HG03064 (cell line): ENCODE data around the gene RPS6KB2.

Experiments
- ATAC-seq: cut with Tn5 transposase; IDR thresholded peaks from one replicate; pipeline ENCODE4 v1.9.1; 2021; ENCODE audit warnings: low read depth; ENCODE audit not compliant: unreplicated experiment

Gene RPS6KB2

DNA sequence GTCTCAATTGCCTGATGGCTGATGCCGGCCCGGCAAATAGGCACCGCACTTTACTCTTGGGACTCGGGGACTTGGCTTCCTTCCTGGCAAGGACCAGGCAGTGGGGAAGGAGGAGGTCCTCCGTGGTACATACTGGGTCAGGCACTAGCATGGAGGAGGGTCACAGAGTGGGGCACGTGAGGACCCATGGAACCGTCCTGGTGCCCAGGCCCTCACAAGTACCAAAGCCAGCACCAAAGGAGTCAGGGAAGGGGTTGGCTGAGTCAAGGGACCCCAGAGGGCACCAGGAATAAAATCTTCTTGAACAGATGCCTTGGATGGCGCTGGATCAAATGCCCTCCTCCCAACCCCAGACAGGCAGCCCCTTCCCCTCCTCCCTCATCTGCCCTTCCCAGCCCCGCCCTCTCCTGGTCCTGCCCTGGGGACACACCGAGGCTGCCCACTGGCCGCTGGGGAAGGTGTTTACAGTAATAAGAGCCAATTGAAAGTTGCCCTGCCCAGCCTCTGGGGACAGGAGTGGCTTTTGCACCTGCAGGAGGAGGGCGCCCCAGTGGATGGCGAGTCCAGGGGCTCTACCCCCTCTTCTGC is 18.4 kb upstream of the RPS6KB2 start:
- ATAC-seq = no peak

DNA sequence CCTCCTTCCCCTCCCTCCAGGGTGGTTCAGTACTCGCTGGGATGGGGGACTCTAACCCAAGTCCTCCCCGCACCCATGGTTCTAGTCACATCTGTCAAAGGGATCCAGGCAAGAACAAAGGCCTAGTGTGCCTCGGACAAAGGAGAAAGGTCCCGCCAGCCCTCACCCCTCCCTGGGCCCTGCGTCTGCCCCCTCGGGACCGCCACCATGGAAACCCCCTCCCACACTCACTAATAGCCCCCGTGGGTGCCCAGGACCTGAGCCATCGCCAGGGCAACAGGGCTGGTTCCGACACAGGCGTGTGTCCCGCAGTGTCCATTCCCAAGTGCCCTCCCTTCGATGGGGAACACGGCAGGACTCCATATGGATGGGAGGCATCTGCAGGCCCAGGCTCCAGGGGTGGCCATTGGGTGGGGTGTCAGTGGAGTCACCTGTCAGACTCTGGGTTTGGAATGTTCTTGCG is 17.9 kb upstream of the RPS6KB2 start:
- ATAC-seq = no peak

DNA sequence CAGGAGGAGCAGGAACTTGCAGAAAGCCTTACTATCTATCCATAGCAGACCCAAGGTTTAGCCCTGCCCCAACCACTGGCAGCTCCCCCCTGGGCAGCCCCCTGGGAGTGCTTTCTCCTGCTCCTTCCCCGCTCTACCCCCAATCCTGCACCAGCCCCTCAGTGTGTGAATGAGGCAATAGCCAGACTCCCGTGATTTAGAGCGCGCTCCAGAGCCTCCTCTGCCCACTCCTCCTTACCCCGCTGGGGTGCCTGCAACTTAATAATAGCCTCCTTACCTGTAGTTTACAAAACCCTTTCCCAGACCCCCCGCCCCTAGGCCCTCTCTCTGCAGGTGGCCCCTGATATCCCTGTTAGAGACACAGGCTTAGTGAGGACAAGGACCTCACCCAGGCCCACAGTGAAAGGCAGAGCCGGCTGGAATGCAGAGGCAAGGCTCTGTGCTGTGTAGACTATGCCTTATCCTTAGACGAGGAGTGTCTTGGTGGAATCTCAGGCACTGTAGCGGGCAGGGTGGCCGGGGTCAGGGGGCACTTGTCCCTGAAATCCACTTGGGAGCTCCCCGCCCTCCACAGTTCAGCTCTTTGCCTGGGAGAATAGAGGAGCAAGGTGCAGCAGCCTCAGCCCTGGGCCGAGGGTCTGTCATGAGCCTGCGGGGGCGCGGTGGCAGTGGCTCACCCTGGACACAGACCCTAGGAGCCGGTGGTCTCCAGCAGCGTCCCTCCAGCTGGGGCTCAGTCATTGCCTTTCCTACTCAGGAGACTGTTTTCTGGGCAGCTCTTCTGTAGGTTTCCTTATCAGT is 17.1 kb upstream of the RPS6KB2 start:
- no peak for ATAC-seq

DNA sequence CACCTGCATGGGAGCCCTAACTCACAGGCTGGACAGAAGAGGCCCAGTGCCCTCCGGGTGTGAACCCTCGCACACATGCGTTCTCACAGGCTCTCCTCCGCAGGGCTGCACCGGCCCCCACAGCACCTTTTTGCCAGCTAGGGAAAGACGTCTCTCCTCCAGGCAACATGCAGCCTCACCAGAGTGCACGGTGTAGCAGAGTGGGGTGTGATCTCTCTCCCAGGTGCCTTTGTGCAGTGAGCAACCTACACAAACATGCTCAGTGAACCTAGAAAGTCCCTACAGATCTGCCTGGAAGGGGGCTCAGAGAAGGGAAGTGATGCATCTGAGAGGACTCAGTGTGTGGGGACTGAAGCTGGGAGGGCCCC is 16.5 kb upstream of the RPS6KB2 start:
- no peak for ATAC-seq

DNA sequence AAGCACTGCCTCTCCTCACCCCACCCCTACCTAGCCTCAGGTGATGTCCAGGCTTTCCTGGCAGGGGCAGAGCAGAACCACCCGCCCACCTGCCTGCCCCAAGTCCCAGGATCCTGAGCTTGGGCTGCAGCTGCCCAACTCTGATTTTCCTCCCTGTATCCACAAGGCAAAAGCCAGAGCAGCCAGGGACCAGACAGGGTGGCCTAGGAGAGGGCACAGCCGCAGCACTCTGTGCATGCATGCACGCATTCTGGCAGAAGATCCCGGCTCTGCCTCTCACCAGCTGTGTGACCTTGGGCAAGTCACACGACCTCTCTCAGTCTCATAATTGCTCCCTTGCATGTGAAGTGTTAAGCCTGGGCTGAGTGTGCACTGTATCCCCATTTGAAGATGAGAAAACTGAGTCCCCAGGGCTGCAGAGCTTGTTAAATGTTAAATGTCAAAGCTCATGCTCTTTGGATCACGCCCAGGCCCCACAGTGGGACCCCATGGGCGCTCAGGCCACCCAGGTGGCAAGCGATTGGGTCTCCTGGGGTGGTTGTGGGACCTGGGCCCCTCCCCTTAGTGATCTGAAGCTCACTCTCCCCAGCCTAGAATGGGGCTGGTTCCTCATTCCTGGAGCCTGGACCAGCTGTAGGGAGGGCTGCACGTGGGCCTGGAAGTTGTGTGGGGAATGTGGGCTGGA is 15.7 kb upstream of the RPS6KB2 start:
- ATAC-seq = no peak

DNA sequence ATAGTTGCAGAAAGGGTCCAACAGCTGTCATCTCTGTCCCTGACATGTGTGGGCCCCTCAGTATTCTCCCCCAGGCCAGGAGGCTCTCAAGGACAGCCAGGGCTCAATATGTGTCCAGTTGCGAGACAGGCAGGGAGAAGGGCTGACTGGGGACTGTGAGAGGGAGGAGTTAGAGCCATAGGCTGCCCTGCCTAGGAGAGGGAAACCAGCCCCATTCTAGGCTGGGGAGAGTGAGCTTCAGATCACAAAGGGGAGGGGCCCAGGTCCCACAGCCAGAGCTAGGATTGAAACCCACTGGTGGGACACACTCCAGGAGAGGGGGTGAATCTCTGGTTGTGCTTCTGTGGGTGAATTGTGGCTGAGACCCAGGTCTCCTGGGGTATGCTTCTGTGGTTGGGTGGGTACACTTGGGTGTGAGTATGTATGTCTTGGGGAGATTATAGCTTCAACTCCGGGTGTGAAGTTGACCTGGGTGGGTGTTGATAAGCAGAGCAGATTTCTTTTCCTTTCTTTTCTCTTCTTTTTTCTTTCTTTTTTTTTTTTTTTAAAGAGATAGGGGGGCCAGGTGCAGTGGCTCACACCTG is 14.9 kb upstream of the RPS6KB2 start:
- ATAC-seq = no peak

DNA sequence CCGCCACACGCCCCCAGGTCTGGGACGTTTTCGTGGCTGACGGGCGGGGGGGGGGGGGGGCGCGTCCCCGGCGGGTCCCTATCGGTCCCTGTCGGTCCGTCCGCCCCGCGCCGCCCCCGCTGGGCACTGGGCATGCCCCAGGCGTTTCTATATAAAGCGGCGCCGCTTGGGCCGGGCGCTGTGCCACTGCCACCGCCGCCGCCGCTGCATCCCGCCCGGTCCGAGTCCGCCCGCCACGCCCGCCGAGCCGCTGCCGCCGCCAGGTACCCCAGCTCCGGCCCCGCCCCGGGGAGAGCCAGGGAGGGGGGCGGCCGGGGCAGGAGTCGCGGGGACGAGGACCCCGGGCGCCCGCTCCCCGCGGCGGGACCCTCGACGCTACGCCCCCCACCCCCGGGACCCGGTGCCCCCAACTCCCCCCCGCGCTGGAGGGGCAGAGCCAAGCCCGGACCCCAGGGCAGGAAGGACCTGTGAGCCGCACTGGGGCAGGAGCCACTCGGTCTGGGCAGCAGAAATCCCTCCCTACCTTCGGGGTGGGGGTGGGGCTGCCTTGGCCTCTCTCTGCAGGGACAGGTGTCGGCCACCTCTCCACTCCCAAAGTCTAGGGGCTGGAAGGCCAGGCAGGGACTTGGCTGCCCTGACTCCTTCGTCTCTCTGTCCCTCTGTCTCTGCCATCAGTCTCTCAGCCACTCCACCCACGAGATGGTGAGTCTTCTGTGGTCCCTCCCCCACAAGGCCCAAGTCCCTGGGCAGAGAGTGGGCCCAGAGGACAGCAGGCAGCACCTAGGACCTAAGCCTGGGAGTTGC is 12.6 kb upstream of the RPS6KB2 start, which contains the start of gene CARNS1:
CARNS1 (plus strand) TSS at position 178 of the 804 bp plus-strand sequence; CDS start at position 700, 522 bp downstream.
- no peak for ATAC-seq

DNA sequence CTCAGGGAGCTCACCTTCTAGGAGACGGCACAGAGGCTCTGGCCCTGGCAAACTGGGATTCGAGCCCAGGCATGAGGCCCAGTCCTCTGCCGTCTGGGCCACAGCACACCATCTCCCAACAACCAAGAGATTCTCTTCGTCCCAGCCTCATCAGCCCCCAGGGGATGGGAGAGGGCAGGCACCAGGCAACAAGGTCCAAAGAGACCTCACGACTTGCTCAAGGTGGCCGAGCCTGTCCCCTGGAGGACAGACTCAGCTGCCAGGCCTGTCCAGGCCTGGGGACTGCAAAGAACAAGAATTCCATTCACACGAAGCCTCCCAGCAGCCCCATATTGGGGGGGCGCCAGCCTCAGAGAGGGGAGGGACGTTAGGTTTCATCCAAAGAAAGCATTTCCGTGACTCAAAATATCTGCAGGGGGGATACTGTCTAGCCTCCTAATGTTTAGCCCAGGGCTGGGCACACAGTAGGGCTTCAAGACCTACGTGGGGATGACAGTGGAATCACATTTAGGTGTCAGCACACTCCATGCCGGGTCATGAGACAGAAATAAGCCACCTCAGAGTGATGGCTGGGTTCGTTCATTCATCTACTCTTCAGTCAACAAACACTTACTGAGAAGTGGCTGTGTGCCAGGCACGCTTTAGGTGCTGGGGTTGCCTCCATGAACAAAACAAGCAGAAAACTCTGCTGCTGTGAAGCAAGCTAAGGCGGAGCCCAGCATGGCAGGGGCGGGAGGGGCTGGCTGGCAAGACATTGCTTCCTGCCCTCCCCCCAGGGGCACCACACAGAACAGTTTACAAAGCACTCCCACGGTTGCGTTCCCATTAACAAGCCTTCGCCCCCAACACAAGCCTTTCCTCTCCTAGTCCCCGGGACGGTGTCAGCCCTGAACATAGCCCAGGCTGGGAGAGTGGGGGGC is 11.6 kb upstream of the RPS6KB2 start:
- no peak for ATAC-seq

DNA sequence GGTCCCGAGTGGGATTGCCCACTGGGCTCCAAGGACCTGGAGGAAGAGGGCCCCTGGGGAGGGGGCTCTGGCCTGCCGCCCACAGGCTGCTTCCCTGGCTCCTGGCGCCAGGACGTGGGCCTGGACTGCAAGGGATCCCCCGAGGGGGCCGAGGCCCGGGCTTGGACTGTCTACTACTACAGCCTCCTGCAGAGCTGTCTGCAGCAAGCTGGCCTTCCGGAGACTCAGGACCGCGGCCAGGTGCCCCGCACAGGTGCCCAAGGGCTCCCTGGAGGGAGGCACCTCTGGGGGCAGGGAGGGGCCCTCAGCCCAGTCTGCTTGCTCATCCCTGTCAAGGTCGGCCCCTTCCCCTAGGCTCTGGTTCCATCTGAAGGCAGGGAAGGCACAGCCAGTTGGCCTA is 10.9 kb upstream of the RPS6KB2 start:
- no peak for ATAC-seq

DNA sequence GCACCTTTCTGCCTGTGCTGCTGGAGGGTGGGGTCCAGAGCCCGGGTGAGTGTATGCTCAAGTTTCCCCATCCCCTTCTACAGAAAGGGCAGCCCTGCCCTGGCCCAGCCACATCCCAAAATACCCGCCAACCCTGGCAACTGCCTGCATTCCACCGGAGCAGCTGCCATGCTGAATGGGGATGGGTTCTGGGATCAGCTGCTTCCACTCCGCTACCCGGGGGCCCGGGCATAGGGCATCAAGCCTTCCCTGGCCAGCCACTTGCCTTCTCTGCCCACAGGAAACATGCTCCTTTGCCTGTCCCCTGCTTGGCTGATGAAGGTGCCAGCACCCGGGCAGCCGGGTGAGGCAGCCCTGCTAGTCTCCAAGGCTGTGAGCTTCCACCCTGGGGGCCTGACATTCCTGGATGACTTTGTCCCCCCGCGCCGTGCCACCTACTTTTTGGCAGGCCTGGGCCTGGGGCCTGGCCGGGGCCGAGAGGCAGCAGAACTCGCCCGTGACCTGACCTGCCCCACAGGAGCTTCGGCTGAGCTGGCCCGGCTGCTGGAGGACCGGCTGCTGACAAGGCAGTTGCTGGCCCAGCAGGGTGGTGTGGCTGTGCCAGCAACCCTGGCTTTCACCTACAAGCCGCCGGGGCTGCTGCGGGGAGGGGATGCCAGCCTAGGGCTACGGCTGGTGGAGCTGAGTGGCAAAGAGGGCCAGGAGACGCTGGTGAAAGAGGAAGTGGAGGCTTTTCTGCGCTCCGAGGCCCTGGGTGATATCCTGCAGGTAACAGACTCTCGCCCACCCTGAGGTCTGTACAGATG is 9.6 kb upstream of the RPS6KB2 start:
- no peak for ATAC-seq

DNA sequence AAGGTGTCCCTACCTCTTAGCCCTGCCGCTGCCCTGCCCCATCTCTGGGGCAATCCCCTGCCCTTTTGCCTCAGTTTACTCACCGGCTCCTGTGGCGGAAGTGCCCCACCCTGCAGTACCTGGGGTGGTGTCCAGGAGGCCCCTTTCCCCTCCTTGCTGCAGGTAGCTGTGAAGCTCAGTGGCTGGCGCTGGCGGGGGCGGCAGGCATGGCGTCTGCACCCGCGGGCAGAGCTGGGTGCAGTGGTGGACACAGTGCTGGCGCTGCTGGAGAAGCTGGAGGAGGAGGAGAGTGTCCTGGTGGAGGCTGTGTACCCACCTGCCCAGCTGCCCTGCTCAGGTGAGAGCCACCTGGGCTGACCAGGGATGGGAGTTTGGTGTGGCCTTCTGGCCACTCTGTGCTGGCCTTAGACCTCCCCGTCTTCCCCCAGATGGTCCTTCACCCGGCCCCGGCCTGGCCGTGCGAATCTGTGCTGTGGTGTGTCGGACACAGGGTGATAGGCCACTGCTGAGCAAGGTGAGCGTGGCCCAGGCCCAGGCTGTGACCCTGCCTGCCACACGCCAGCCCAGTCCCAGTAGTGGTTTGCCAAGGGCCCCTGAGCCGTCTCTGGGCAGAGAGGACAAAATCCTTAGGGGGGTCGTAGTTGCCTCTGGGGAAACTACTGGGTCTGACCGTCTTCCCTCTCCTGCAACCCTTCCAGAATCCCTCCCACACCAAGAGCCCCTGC is 8.8 kb upstream of the RPS6KB2 start:
- ATAC-seq = no peak

DNA sequence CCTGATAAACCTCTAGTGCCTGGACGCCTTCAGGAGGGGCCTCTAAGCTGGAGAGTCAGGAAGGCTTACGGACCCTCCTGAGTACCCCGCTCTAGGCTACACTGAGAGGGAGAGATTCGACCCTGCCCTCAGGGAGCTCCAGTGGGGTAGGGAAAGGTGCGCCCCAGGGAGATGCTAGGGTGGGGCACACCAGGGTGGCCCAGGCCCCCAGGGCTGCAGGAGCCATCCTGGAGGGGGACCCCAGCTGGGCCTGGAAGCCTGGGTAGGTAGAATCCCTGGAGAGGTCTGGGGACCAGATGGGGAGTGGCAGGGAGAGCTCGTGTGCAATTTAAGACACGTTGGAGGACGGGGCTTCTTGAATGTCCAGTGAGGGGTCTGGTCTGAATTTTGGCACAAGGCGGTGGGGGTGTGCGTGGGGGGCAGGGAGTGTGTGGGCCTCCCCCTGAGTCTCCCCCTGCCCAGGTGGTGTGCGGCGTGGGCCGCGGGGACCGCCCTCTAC is 8.1 kb upstream of the RPS6KB2 start:
- no peak for ATAC-seq

DNA sequence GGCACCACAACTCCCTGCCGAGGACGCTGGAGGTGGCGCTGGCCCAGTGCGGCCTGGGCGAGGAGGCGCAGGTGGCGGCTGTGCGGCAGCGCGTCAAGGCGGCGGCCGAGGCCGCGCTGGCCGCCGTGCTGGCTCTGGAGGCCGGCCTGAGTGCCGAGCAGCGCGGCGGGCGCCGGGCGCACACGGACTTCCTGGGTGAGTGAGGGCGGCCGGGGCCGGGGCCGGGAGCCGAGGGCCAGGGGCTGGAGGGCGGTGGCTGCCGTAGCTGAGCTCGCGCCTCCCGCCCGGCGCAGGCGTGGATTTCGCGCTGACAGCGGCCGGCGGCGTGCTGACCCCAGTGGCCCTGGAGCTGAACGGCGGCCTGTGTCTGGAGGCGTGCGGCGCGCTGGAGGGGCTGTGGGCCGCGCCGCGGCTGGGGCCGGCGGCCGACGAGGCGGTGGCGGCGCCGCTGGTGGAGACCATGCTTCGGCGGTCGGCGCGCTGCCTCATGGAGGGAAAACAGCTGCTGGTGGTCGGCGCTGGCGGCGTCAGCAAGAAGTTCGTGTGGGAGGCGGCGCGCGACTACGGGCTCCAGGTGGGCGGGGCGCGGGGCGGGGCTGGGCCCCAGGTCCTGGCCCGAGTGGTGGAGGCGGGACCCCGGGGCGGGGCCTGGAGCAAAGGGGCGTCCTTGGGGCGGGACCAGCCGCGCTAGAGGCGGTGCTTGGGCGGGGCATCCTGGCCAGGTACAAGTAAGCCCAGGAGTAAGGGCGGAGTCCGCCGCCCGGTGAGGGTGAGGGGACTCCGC is 7.5 kb upstream of the RPS6KB2 start:
- ATAC-seq = peak; percentile 83

DNA sequence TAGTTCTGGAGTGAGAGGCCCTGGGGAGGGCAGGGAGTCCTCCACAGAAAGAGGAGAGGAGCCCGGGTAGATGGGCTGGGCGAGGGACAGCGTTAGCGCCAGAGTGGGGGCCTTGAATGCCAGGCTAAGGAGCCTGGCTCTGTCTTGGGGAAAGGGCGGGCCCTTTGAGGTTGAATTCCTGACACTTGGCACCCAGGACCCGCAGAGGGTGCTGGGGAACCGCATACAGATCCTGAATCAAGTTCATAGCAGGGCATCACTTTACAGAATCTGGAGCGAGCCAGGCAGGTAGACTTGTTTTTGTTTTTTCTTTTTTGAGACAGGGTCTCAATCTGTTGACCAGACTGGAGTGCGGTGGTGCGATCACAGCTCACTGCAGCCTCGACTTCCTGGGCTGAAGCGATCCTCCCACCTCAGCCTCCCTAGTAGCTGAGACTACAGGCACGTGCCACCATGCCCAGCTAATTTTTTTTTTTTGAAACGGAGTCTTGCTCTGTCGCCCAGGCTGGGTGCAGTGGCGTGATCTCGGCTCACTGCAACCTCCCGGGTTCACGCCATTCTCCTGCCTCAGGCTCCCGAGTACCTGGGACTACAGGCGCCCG is 6.8 kb upstream of the RPS6KB2 start:
- no peak for ATAC-seq

DNA sequence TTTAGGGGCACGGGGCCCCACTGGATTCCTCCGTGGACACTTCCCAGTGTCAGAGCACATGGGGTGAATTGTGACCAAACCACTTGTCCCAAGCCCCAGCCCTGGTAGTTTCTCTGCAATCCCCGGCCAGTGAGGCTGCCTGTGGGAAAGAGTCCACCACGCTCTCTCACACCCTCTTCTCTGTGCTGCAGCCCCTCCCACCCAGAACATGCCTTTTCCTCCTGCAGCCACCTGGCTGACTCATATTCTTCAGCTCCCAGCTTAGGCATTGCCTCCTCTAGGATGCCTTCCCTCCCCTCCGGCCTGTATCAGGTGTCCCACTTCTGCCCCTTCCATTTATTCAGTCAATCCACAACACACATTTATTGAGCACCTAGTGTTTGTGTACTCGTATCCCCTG is 5.4 kb upstream of the RPS6KB2 start:
- ATAC-seq = no peak

DNA sequence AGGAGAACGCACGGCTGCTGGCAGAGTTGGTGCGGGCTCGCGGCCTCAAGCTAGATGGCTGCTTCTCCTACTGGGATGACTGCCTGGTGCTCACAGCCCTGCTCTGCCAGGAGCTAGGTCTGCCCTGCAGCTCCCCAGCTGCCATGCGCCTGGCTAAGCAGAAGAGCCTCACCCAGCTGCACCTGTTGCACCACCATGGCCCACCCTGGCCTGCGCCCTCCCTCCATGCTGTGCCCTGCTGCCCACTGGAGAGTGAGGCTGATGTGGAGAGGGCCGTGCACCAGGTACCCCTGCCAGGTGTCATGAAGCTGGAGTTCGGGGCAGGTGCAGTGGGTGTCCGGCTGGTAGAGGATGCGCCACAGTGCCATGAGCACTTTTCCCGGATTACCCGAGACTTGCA is 4.8 kb upstream of the RPS6KB2 start:
- no peak for ATAC-seq
